Activated CD4-positive, alpha-beta T cell treated with anti-CD3 and anti-CD28 coated beads, Interleukin-2, amount 50 U/mL, for 1 hour (primary cell): ENCODE measurements around the gene SMAD5.

Experiments
- DNase-seq: peaks from one replicate; pipeline ENCODE4 v3.0.0-alpha.2; 2020

Gene SMAD5

DNA sequence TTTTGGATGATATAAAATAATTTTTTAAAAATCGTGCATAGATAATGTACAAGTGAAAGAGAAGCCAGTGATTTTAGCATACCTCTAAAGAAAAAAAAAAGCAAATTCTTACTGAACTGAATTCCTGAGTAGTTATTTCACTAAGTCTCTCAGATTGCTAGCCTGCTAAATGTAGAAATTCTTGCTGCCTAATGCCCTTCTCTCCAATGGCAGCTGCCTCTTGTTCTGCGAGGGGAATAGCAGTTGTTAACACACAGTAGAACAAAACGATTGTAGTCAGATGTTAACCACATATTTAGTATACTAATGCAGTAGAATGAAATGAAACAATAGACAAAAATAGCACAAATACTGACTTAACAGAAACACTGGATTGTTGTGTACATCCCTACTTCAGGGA is 26.8 kb downstream of the SMAD5 start:
- DNase-seq = no peak

- no peak for DNase-seq
These were observed 29.4 kb downstream of the SMAD5 start for GRCh38 chr5:136162008-136162407.

DNA sequence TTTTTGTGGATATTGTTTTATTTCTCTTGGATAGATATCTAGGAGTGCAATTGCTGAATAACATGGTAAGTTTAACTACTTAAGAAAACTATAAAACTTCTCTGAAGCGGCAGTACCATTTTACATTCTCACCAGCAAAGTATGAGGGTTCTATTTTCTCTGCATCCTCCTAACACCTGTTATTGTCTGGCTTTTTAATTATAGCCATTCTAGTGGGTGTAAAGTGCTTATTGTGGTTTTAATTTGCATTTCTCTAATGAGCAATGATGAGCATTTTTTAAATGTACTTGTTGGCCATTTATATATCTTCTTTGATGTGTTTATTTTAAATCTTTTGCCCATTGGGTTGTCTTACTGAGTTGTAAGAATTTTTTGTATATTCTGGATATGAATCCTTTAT is 31.6 kb downstream of the SMAD5 start:
- no peak for DNase-seq

DNA sequence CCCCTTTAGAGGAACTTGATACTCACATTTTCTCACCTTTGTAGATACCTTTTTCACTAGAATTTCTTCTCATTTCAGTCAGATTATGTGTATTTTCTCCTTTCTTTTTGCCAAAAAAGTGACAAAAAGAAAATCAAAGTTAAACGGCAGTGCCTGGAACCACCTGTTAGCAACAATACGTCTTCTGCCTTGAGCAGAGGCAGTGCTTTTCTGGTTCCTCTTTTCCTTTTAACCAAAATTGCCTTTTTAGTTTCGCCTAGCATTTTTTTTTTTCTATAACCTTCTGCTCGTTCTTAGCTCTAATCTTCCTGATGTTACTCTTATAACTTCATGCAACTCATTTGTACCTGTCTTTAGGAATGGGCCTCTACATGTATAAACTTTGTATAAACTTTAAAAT is 34.3 kb downstream of the SMAD5 start:
- no peak for DNase-seq

DNA sequence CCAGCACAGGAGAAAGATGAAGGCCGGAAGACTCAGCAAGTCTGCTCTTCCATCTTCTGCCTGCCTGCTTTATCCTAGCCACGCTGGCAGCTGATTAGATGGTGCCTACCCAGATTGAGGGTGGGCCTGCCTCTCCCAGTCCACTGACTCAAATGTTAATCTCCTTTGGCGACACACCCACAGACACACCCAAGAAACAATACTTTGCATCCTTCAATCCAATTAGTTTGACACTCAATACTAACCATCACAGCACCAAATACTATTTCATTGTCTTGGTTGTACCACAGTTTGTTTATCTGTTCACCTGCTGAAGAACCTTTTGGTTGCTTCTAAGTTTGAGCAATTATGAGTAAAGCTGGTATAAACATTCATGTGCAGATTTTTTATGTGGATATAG is 36.6 kb downstream of the SMAD5 start:
- DNase-seq = no peak

- no peak for DNase-seq
These were observed 41.5 kb downstream of the SMAD5 start for GRCh38 chr5:136174021-136174659.

GRCh38 chr5:136182618-136183017 is 50.0 kb downstream of the SMAD5 start:
- DNase-seq = no peak

DNA sequence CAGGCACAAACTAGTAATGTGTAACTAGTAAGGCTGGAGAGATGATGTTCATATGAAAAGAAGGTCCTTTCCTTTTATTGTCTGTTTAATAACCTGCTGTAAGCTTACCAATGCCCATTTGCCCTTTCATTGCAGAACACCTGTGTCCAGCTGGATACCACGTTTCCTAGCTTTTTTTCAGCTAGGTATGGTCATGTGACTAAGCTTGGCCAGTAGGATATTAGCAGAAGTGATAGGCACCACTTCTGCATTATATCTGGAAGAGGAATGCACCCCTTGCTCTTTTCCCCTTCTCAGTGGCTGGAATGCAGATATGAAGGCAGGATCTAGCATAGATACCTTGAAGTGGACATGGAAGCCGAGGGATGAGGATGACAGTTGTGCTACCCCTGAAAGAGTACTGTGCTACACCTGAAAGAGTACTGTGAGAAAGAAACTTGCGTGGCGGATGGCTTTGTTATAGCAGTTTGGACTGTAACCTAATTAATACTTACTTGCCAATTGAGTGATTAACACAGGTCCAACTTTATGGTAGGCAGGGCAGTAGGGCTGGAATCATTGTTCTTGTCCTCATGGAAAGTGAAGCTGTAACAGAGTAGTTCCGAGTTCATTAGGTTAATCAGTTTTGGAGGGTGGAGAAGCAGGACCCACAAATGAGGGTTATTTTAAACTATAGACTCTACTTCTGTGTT is 53.5 kb downstream of the SMAD5 start:
- no peak for DNase-seq

DNA sequence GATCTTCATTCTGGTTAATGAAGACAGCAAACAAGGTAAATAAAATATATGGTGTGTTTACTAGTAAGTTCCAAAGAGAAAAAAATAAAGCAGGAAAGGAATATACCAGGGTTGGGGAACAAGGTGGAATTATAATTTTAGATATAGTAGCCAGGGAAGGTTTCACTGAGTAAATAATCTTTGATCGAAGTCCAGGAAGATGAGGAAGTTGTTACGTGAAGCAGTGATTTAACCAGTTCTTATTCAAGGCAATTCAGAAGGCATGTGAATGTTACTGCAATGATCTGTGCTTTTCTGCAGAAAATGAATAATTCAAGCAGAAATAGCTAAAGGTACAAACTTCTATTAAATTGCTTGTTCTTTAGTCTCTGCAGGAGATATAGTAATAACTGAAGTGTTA is 54.2 kb downstream of the SMAD5 start:
- DNase-seq = no peak

- no peak for DNase-seq
These were observed 56.2 kb downstream of the SMAD5 start for GRCh38 chr5:136188859-136189258.

DNA sequence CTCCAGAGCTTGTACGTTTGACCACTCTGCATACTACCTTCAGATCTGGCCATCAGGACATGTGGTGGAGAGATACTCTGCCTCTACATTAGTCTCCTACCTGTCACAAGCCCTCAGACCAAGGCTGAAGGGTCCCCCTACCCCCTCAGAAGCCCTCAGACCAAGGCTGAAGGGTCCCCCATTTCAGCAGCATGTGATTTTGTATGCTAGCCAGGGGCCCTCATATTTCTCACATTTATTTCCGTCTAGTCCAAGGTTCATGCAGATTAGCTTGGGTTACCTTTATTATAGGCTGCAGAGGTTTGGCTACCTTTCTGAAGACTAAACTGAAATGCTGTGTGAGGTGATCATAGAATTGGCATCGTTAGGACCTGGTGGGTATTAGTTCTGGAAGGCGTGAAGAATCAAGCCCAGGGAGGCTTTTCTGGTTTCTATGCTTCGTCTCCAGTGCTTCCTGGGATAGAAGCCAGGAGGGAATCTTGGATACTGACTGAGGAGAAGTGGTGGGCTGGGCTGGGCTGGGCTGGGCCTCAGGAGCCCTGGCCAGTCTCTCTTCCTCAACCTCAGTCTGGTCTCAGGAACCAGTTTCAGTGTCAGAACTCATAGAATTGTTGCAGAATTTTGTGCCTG is 57.6 kb downstream of the SMAD5 start:
- no peak for DNase-seq

DNA sequence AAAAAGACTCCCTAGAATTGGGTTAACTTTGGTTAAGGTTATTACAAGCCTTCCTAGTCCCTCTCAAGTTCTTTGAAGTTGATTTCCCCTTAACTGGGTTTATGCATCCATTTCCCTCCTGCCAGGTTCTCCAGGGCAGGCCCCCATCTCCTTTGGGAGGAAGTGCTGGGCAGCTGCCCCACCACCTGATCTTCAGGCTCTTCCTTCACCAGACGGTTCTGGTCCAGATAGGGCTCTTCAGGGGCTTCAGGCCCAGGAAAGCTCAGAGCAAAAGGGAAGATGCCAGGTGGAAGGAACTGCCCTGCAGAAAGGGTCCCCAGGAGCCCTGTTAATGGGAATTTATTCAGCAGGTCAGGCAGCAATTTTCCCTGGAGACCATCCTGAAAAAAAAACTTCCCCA is 58.3 kb downstream of the SMAD5 start:
- DNase-seq = no peak

DNA sequence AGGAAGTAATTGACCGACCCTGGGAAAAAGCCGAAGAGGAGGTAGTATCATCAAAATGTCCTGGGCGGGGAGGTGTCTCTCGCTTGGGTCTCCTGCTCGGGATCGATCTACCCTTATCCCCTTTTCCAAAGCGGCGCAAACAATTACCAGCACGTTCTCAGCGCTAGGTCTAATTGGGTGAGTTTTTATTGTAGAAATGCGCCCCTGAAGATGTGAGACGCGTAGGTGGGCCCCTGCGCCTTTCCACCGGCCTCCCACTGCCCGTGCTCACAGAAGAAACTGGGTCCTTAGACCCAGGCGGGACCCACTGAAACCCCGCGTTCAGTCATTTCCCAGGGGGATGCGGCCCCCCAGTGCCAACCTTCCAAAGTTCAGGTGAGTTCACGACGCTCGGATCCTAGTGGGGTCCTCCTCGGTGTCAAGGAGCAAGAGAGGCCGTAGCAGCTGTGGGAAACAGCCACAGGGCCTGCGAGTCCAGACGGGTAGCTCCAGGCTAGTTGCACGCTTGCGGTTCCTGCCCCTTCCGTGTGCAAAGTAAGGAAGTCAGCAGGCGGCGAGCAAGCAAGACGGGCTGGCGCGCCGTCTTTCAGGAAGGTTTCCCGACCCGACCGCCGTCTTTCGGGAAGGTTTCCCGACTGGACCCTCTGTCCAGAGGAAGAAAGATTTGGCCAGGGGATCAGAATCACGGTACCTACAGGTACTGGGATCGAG is 58.8 kb downstream of the SMAD5 start:
- no peak for DNase-seq

GRCh38 chr5:136192015-136192525 is 59.4 kb downstream of the SMAD5 start:
- DNase-seq = no peak

DNA sequence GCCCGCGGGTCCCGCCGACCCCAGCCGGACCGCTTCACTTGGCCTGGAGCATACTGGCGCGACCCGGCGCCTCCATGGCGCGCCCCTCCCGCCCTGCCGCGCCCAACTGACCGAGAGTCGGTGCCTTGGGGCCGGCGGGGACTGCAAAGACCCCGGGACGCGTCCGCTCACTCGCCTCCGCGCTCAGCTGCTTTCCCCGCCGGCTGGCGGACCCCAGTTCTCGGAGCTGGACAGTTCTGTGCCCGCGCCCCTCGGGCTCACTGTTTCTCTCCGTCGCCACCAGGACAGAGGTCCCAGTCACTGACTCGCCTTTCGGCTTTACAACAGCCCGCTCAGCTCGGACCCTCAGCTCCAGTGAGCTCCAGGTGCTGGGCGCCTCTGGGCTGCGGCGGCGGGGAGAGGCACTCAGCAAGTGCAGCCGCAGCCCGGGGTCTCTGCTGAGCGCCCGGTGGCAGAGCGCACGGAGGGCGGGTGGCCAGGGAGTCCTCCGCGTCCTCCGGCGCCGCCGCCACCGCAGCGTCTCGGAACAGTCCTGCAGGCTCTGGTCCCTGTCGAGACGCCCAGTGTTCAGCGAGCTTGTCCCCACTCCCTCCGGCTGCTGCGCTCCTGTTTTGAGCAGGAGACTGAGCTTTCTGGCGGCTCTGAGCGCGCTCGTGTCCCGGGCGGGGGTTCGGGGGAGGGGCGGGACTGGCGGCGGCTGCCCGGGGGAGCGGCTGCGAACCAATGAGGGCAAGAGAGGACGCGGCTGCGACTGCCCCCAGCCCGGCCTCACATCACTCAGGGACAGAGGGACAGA is 60.1 kb downstream of the SMAD5 start, which contains the start of gene SMIM32:
Gene SMIM32, minus strand, starts transcription at position 637 of the 796 bp plus-strand sequence. CDS start 638 bp downstream, outside the sequence.
- DNase-seq = no peak

- no peak for DNase-seq
These were observed 60.8 kb downstream of the SMAD5 start for GRCh38 chr5:136193322-136193935.

DNA sequence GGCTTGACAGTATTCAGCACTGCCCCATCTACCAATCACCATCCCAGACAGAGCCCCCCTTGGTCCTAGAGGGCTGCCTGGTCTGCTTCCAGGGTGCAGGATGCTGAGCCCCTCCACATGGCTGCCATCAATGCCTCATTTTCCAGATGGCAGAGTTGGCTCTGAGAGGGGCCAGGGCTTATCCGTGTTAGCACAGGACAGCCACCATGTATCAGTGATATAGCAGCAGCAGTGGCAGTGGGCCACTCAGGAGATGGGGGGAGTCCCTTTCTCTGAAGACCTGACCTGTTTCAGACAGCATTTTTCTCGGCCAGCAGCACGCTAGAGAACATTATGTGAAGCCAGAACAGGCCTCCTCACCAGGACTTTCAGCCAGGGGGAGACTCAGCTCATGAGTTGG is 61.9 kb downstream of the SMAD5 start:
- DNase-seq = no peak

DNA sequence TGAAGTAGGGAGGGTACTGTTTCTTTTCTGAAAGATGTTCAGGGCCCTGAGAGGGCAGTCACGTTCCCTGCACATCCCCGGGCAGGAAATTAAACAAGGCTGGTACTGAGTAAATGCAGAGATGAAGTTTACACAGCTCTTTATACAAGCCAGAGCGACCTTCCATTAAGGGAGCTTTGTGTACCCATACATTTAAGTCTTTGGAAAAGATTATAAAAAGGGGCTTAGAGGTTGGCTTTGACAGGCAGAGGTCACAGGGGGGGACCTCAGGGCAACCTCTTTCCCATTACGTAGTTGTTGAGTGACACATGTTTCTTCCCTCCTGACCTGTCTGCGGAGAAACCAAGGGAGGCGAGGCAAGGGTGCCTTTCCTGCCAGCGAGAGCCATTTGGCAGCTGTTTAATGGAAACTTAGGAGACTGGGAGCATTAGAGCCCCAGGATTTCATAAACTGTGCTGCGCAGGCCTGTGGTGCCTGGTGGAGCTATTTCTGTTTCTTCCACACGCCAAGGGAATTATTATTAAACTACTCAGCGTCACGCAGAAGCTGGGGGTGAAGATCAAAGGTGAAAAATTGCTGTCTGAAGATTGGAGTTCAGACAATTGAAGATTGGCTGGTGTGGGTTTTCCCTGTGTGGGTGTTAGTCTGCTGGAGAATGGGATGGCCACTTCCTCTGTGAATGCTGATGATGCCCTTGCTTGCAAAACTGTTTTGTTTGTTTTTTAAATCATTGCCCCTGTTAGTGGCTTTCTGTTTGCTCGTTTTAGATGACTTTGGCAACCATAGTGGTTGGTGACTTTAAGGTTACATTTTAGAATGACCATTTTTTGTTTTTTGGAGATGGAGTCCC is 63.6 kb downstream of the SMAD5 start:
- no peak for DNase-seq

GRCh38 chr5:136197462-136198142 is 65.0 kb downstream of the SMAD5 start:
- no peak for DNase-seq

DNA sequence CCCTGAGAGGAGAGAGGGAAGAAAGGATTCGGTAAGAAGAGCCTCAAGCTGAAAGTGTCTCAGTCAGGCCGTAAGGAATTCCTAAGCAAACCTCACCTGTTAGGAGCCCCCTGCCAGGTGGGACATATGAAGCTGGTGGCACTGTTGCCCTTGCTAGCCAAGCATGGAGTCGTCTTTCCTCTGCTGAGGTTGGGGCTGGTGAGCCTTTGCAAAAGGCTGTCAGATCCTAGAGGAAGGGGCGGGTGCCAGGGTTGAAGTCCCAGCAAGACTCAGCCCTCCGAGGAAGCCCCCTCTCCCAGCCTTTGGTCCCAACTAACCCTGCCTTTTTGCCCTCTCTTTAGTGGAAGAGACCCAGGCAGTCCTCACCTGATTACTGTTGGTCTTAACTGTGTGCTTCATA is 65.8 kb downstream of the SMAD5 start:
- DNase-seq = no peak

- no peak for DNase-seq
These were observed 66.8 kb downstream of the SMAD5 start for GRCh38 chr5:136199408-136199807.
